NCI-H1930 (cell line): Measurements from ENCODE around the gene DPF3.

Experiments
- DNase-seq, 2 experiments: peaks; one replicate each; lab custom pipeline; 2025; lab: John Stamatoyannopoulos, UW

The DPF3 gene

GRCh38 chr14:72904840-72905561 lies 11.1 kb upstream of the DPF3 start:
- DNase-seq = peak in 1 of 2 experiments; percentile 50

- DNase-seq = no peak
Measured at GRCh38 chr14:72904218-72904617, 10.3 kb upstream of the DPF3 start.

- no peak for DNase-seq
Measured at GRCh38 chr14:72903716-72904115, 9.8 kb upstream of the DPF3 start.

GRCh38 chr14:72902801-72903530 lies 9.1 kb upstream of the DPF3 start:
- DNase-seq = no peak

GRCh38 chr14:72901361-72901760 lies 7.5 kb upstream of the DPF3 start:
- no peak for DNase-seq

GRCh38 chr14:72898448-72898847 lies 4.5 kb upstream of the DPF3 start:
- no peak for DNase-seq

- DNase-seq = no peak
Measured at GRCh38 chr14:72894623-72895378, 900 bp upstream of the DPF3 start.

GRCh38 chr14:72894323-72894622 lies 372 bp upstream of the DPF3 start:
- no peak for DNase-seq

- no peak for DNase-seq
Measured at GRCh38 chr14:72892879-72893635, 844 bp downstream of the DPF3 start.

GRCh38 chr14:72892103-72892878 lies 1.6 kb downstream of the DPF3 start:
- DNase-seq = no peak

GRCh38 chr14:72891666-72892102 lies 2.2 kb downstream of the DPF3 start:
- no peak for DNase-seq

- no peak for DNase-seq
Measured at GRCh38 chr14:72889366-72889765, 4.5 kb downstream of the DPF3 start.

GRCh38 chr14:72888636-72889201 lies 5.2 kb downstream of the DPF3 start:
- no peak for DNase-seq

GRCh38 chr14:72888192-72888591 lies 5.7 kb downstream of the DPF3 start:
- no peak for DNase-seq

- no peak for DNase-seq
Measured at GRCh38 chr14:72887514-72887913, 6.4 kb downstream of the DPF3 start.

GRCh38 chr14:72884386-72884785 lies 9.5 kb downstream of the DPF3 start:
- DNase-seq = no peak

- DNase-seq = no peak
Measured at GRCh38 chr14:72883961-72884360, 9.9 kb downstream of the DPF3 start.

- DNase-seq = no peak
Measured at GRCh38 chr14:72883109-72883508, 10.8 kb downstream of the DPF3 start.

- DNase-seq = no peak
Measured at GRCh38 chr14:72882463-72882862, 11.4 kb downstream of the DPF3 start.

- no peak for DNase-seq
Measured at GRCh38 chr14:72882047-72882446, 11.9 kb downstream of the DPF3 start.

GRCh38 chr14:72881543-72881942 lies 12.4 kb downstream of the DPF3 start:
- DNase-seq = no peak
